ENCODE measurements around the gene STK16.
"Not testable (repeated sequence)": the region's sequence is repeated elsewhere in the genome, so short reads cannot be mapped to it uniquely, and the experiment has no call there.

STK16 gene

DNA sequence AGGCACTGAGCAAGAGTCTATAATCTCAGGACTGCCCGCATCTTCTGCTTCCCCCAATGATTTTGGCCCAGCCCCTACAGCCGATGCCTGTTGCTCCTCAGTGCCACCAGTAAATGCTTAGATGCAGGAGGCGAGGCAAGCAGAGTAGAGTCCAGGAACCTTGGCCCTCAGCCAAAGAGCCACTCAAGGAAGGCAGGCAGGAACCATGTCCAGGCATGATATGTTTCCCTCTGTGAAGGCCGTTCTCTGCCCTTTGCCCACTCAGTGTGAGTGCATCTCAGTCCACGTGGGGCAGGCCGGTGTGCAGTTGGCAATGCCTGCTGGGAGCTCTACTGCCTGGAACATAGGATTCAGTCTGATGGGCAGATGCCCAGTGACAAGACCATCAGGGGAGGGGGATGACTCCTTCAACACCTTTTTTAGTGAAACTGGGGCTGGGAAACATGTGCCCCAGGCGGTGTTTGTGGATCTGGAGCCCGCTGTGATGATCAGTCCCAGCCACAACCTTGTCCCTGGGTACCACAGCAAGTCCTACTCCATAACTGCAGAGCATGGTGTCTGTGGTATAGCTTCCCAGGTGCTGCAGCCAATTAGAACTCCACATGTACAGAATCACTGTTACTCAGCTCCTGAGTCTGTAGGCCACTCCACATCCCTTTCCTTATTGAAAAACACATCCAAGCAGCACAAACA, 24.2 kb downstream of the STK16 start:
- no peak for DNase-seq (ENCODE audit: low spot score)

DNA sequence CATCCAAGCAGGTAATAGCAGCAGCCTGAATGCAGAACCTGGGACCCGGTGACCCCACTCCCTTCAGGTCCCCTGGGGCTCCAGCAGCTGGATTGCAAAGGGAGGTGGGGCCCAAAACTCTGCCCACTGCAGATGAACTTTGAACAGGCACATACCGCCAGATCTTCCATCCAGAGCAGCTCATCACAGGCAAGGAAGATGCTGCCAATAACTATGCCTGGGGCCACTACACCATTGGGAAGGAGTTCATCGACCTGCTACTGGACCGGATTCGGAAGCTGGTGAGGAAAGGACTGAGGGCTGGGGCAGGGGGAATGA, 24.7 kb downstream of the STK16 start:
- DNase-seq (ENCODE audit: low spot score) = no peak

DNA sequence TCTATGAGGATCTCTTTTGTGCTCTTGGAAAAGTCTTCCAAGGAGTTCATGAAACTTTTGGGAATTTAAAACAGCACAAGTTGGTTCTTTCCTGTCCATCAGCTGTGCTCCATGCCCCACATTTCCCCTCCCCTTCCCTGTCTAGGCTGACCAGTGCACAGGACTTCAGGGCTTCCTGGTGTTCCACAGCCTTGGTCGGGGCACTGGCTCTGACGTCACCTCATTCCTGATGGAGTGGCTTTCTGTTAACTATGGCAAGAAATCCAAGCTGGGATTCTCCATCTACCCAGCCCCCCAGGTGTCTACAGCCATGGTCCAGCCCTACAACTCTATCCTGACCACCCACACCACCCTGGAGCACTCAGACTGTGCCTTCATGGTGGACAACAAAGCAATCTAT, 25.7 kb downstream of the STK16 start:
- no peak for DNase-seq (ENCODE audit: low spot score)

DNA sequence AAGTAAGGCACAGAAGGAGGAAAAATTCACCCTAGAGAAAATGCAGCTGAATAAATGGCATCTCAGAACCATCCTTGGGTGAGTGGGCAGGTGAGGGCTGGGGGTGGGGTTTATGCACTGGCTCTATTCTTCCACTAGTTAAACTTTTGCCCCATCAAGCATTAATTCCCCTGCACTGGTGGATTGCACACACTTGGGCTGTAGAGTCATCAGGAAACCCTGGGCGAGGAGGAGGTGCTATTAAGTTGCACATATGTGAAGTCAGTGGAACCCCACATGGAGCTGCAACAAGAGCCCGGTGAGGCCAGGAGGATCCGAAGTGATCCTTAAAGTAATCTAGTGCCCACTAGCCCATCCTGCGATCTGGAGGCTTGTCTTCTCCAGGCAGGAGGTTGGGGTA, 27.1 kb downstream of the STK16 start:
- DNase-seq (ENCODE audit: low spot score) = no peak

DNA sequence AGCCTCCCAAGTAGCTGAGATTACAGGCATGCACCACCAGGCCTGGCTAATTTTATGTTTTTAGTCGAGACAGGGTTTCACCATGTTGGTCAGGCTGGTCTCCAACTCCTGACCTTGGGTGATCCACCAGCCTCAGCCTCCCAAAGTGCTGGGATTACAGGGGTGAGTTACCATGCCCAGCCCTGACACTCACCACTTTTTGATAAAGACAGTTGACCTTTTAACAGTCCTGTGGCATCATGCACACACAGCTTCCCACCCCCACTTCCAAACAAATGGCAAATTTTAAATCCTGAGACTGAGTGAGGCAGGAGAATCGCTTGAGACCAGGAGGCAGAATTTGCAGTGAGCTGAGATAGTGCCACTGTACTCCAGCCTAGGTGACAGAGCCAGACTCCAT, 27.7 kb downstream of the STK16 start:
- DNase-seq (ENCODE audit: low spot score) = no peak

DNA sequence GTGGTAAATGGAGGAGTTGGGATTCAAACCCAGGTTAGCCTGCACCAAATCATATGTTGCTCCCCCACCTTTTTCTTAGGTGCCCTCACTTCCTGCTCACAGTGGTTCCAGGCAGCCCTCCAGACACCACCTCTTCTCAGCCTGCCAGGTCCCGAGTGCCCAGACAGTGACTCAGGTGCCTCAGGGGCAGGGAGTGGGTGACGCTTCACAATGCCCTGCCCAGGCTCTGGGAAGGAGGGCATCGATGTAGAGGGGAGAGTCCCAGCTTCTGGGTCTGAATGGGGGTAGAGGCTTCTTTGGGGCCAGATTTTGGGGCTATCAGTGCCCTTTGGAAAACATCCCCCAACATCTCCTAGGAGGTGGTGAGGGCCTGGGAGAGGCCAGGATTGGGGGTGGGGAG, 28.7 kb downstream of the STK16 start:
- DNase-seq (ENCODE audit: low spot score) = no peak

DNA sequence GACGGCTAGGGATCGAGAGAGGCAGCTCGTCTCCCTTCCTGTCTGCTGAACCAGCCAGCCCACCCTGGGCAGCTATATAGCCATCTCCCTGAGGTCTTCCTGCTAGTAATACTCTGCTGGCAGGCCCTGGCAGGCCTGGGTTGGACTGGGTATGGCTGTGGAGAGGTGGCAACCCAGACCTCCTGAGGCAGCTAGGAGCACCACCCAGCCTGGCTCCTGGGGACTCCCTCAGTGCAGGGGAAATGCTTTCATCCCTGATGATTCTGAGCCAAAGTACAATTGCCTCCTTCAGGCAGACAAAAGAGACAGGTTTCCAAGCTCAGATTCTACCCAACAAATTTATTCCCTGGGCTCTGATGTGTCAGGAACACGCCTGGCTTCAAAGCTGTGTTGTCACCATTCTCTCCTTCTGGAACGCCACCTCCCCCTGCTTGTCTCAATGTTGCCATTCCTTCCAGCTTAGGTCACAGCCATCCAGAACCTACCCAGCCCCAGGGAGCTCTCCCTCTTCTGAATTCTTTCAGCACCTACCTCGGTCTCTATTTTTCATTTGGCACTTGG, 29.2 kb downstream of the STK16 start:
- no peak for DNase-seq (ENCODE audit: low spot score)

DNA sequence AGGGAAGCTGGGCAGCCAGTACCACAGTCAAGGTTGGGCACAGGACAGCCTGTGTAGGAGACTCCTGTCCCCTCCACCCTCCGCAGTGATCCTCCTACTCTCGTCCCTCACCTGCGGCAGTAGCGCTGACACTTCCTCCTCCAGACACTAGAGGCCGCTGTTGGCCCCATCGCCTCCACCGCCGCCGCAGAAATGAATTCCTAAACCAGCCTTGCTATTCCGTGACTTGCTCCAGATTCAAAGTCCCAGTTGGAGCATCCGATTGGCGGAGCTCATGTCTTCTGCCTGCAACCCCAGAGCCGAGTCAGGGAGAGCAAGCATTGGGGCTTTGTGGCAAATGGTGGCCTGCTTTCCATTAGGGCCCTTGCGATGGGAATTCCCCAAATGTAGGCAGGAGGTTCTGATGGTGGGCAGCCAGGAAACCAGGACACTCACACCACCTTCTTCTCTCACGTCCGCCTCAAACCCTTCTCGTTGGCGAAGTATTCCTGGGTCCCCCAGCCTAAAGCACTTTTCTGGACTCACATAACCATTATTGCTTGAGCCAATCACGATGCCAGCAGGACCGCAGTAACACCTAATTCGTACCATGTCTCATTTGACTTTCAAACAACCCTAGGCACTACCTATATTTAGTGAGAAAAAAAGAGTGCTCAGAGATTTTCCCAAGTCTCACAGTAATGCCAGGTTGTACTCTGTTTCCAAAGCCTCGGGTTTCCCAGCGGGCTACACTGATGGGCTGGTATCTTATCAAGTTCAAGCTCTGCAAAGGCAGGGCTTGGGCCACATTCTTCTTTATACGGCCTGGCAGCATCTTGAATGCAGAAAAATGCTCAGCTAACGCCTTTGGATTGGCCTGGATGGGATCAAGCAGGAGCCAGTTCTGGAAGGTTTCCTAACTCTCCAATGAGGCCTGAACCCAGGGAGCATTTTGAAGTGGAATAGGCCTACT, 32.7 kb downstream of the STK16 start:
- peak; percentile 87 for DNase-seq (ENCODE audit: low spot score)

DNA sequence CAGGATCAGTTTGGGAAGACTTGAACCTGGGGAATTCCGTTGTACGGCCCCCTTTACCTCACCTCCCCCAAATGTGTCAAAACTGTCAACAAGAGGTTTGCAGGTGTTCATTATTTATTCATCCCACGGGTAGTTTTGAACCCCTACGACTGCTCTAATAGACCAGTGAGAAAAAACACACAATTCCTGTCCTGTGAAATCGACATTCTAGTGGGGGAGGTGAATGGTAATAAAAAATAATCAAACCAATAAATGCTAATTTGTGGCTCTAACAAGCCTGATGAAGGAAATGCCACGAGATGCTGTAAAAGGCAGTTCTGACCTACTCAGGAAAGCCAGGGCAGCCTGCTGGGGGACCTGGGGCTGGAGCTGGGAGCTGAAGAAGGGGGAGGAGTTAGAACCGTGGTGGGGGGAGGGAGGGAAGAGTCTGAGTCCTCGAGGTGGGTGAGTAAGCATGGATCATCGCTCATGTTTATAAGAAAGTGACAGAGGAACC, 33.4 kb downstream of the STK16 start:
- DNase-seq (ENCODE audit: low spot score) = no peak

DNA sequence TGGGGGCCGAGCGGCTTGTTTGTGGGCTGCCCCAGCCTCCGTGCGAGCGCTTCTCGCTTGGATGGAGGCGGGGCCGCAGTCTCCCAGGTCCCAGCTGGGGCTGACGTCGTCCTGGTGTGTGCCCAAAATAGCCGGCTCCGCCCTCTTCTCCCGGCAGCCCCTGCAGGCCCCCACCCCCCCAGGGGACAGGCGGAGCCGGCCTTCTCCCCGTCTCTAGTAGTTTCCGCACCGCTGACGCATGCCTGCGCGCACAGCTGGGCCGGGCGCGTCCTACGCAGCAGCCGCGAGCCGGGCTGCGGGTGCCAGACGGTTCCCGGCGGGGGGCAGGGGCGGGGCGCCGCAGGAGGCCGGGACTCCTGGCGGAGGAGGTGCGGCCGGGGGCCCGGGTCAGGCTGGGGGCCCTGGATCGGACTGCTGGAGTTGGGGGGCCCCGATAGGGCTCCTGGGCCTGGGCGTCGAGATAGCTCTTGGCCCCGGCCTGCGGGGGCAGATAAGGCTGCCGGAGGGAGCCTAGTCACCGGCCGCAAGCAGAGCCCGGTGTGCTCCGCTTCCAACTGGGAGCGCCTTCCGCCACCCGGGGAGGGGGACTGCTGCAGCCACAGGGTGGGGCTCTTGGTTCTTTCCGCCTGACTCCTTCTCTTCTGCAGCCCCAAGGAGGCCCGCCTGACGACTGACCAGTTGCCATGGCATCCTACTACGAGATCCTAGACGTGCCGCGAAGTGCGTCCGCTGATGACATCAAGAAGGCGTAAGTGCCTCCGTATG, 34.1 kb downstream of the STK16 start, which contains the start of gene DNAJB2:
Gene DNAJB2 (plus strand): TSS at position 216 of the 765 bp plus-strand sequence. CDS start 468 bp downstream, at position 684.
- DNase-seq (ENCODE audit: low spot score) = peak; percentile 100

DNA sequence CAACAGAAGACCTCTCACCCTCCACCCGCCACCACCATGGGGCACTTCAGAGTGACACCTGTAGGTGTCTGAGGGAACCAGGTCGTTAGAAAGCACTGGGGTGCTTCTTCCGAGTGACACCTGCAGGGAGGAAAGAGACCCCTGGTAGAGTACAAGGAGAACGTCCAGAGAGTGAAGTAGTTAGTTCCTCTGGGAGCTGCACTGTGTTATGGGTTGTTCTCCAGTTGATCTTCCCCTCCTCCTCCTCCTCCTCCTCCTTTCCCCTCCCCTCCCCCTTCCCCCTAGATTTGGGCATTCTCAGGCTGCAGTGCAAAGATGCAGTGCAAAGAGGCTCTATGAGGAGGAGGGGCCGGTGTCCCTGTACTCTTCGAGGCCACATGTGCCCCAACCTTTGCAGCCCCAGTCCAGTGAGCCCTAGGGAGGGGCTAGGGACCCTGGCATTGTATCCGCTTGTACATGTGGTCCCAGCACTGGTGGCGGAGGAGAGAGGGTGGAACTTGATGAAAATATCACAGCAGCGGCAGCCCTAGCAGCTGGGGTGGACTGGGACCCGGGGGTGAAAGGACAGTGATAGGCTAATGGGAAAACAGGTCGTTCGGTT, 34.7 kb downstream of the STK16 start:
- peak; percentile 64 for DNase-seq (ENCODE audit: low spot score)

DNA sequence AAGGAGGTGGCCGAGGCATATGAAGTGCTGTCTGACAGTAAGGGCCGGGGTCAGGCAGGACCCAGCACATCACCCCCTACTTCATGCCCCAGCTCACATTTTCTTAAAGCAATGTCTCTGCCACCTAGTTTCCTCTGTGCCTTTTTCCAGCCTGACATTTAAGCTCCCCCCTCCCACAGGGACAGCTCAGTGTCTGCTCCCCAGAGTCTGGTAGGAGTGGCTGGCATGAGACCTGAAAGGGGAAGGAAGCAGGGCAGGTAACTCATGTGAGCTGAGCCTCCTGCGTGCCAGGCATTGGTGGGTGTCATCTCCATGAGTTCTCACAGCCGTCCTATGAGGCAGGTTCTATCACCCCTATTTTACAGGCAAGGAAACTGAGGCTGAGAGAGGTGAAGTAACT, 35.4 kb downstream of the STK16 start:
- no peak for DNase-seq (ENCODE audit: low spot score)

DNA sequence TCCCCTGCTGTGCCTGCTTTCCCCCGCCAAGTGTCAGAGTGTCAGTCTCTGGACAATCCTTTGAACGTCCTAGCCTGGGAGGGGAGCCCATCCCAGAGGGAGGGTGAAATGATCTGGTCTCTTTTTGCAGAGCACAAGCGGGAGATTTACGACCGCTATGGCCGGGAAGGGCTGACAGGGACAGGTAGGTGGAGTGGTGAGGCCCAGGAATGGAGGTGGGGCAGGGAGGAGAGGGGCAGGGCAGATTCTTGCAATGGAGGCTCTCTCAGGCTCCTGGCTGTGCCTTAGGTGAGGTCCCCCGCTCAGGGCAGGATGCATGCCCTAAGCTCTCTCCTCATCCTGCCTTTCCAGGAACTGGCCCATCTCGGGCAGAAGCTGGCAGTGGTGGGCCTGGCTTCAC, 36.3 kb downstream of the STK16 start:
- DNase-seq (ENCODE audit: low spot score) = no peak

DNA sequence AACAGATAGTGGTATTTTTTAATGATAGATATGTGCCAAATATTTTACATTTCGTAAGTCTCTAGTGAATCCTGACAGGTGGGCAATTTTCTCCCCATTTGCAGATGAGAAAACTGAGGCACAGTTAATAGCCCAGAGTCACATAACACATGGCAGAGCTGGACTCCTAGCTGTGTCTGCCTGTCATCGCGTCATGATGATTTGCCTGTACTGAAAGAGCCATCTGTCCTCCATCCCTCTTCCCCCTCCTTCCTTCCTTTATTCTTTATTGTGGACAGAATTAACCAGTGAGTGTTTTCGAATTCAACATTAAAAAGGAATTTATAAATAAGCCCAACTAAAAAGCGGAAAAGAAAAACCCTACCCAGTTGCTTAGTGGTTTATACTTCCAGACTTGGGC, 37.1 kb downstream of the STK16 start:
- no peak for DNase-seq (ENCODE audit: low spot score)

DNA sequence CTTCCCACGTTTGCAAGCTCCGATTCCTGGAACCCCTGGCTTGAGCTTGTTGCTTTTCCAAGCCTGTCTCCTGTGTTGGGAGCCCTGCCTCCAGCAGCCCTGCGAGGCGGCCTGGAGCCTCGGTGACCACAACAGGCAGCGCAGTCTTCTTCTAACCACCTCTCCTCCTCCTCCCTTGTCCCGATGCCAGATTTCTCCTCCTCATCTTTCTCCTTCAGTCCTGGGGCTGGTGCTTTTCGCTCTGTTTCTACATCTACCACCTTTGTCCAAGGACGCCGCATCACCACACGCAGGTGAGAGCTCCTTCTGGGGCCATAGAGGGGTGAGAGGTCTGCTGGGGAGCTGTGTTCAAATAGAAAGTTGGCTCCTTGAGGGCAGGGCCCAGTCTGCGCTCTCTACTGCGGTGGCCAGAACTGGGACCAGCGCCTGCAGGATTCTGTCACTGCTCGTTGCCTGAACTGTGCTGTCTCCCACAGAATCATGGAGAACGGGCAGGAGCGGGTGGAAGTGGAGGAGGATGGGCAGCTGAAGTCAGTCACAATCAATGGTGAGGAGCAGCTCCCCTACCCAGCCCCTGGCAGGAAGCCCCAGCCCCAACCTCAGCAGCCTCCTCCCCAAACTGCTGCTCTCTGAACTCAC, 37.8 kb downstream of the STK16 start:
- DNase-seq (ENCODE audit: low spot score) = no peak

DNA sequence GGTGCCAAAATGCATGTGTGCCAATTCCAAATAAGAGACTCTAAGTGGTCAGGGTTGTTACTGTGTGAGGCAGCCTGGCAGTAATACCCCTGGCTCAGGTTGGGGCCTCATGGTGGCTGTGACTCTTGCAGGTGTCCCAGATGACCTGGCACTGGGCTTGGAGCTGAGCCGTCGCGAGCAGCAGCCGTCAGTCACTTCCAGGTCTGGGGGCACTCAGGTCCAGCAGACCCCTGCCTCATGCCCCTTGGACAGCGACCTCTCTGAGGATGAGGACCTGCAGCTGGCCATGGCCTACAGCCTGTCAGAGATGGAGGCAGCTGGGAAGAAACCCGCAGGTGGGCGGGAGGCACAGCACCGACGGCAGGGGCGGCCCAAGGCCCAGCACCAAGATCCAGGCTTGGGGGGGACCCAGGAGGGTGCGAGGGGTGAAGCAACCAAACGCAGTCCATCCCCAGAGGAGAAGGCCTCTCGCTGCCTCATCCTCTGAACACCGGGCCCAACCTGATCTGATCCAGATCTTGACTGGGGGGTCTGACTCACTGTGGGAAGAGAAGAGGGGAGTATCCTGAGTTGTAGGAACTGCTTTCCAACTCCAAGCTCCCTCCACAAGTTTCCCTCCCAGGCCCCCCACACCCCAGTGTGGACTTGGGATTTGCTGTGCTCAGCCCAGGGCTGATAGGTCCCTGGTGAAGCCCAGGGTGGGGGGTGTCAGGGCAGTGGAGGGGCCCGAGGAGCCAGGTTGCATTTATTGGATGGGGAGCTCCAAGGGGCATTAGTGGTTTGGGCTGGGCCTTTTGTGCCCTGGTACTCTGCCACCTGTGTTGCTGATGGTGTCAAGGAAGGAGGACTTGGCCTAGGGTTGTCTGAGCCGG, 39.5 kb downstream of the STK16 start:
- DNase-seq (ENCODE audit: low spot score) = no peak

DNA sequence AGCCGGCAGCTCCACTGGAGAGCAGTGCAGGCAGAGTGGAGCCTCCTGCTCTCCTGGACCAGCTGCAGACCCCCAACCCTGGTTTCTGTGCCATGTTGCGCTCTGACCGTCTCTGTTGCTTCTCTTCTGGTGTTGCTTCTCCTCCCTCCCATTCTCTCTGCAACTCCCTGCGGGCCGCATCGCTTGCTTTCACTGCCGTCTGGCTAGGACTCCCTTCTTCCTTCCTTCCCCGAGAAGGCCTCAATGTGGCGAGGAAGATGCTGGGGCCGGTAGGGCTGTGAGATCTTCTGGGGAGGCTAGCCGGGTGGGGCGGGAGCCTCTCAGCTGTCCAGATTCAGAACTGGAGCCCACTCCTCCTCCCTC, 40.1 kb downstream of the STK16 start:
- DNase-seq (ENCODE audit: low spot score) = no peak

DNA sequence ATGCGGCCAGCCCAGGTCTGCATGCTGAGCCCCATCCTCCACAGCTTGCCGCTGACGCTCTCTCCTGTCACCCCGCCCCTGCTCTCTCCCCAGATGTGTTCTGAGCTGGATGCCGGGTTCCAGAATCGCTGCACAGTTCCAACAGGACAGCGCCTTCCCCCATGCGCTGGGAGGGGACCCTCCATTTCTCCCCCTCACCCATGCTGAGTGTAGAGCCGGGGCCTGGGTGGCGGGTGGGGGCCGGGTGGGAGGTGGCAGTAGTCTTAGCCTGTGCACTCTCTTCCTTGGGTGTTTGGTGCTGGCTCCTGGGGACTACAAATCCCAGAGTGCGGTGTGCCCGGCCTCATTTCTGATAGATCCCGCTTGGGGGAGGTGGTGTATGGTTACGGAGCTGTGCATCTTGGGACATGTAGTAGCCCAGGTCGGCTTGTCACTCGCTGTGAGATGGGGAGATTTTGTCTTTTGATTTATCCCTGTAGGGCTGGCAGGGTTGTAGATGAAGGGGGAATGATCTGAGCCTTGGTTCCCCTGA, 40.7 kb downstream of the STK16 start:
- no peak for DNase-seq (ENCODE audit: low spot score)

DNA sequence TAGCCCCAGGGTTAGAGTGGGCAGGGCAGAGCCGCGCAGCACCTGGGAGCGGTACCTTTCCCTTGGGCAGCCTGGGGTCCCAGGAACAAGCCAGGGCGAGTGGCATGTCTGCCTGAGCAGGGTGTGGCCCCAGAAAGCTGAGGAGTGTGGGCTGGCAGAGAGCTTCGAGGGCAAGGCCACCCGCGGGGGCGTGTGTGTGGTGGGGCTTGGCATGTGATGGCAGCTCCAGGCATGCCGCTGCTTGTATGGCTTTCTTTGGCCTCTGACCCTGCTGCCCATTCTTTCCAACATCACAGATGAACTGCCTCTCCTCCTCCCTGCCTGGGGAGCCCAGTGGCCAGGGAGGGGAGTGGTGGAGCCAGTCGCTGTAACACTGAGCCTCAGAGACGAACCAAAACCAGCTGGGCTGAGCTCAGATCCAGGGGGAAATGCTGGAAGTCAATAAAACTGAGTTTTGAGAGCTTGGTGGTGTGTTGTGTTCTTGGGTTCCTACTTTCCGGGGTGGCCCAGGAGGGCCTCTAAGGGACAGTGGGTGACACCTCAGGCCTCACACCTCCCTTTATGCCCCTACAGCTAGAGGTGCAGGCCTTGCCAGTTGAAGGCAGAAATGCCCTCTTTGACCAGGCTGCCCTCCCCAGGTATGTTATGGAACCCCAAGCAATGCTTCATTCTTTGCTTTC, 41.3 kb downstream of the STK16 start:
- DNase-seq (ENCODE audit: low spot score) = peak; percentile 64

DNA sequence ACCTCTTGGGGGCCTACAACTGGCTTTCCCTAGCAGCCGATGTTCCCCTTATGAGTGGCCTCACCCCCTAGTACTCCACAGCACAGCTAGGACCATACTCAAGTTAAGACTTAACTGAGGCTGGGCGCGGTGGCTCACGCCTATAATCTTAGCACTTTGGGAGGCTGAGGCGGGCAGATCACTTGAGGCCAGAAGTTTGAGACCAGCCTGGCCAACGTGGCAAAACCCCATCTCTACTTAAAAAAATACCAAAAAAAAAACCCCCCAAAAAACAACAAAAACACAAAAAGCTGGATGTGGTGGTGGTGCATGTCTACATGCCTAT, 41.8 kb downstream of the STK16 start:
- not testable (repeated sequence) for DNase-seq (ENCODE audit: low spot score)

Measured in left forelimb (tissue), 1 donor.